C1 segment of cervical spinal cord (tissue), 14 donors: Measurements from ENCODE around the gene SLC6A4.
"Not testable (repeated sequence)": the region's sequence is repeated elsewhere in the genome, so short reads cannot be mapped to it uniquely, and the experiment has no call there.

Experiments used
- DNase-seq, 14 donors: peaks; one replicate each; lab custom pipeline; 2025; lab: John Stamatoyannopoulos, UW

SLC6A4 gene

DNA sequence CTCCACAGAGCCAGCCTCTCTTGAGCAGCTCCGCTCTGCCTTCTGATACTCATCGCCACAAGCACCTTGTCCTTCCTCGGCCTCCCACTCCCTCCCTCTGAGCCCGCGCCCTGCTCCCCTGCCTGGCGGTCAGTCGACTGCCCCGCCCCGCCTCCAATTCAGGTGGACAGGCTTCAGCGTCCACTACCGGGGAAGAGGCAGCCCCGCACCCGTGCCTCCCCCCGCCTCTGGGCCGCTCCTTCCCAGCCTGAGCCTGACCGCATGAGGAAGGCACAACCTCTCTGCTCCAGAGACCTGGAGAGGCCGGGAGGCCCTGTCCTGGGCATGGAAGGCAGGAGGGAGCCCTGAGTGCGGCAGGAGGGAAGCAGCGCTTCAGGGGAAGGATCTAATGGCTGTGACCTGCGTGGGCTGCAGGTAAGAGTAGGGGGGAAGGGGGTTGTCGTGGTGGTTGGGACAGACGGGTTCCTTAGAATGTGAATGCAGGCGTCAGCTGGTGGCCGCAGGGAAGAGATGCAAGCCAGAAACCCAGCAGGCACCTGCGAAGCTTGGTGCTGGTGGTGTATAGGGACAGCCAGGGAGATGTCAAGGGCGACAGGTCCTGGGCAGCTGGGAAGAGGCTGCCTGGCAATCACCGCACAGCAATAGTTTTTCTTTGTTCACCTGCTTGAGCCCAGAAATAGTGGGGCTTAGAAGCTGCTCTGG, 3.0 kb upstream of the SLC6A4 start:
- no peak for DNase-seq

DNA sequence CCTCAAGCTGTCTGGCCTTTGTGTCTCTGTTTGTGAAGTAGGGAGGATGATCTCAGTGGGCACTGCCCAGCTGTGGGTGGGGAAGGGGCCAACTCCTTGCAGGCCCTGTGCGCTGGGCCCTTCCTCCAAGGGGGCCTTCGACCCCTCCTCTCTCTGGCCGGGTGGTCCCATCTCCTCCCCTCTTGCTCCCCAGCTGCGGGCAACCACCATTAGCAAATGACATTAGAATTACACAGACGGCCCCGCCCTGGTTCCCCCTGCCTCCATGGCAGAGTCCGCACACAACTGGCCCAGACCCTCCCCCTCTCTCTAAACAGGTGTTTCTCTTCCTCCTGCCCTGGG, 2.5 kb upstream of the SLC6A4 start:
- no peak for DNase-seq

GRCh38 chr17:30237296-30238002, 2.0 kb upstream of the SLC6A4 start:
- DNase-seq: no peak

DNA sequence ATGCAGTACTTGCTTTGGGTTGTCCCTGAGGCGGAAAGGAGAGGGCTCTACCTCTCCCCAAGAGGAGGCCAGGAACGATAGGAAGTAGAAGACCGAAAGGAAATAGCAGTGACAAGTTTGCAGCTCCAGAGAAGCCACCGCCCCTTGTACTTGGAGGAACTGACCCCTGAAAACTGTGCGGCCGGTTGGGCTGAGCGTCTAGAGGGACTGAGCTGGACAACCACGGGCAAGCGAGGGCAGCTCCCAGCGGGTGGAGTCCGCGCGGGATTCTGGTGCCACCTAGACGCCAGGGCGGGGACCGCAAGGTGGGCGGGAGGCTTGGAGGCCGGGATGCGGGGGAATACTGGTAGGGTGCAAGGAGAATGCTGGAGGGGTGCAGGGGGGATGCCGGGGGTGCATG, 1.3 kb upstream of the SLC6A4 start:
- DNase-seq: peak in 3 of 14 donors; percentile 1 to 7 (median 7)

GRCh38 chr17:30236297-30236624, 764 bp upstream of the SLC6A4 start:
- DNase-seq: no peak

- DNase-seq: no peak
Measured at GRCh38 chr17:30234964-30235363, 533 bp downstream of the SLC6A4 start.

- DNase-seq: no peak
Measured at GRCh38 chr17:30234296-30234695, 1.2 kb downstream of the SLC6A4 start.

GRCh38 chr17:30232824-30233427, 2.6 kb downstream of the SLC6A4 start:
- no peak for DNase-seq

GRCh38 chr17:30232015-30232823, 3.3 kb downstream of the SLC6A4 start:
- no peak for DNase-seq

DNA sequence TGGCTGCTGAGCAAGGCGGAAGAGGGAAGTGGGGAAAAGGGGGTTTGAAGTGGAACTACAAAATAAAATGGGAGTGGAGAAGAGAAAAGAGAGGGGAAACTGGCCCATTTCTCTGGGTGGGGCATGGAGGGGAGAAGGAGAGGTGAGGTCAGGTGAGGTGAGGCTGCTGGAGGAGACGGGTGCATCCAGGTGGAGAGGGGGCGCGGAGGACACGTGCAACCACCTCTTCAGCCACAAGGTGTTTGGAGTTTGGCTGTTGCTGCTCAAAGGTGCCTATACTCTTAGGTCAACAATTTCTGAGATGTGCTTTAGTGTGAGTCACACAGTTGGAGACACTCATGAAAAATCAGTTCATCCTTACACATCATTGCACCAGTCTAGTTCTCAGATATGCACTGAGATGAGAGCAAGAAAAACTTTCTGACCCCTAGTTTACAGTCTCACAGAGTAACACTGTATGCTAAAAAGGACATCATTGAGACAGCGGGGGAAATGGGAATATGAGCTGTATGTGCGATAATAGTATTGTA, 4.8 kb downstream of the SLC6A4 start:
- no peak for DNase-seq

DNA sequence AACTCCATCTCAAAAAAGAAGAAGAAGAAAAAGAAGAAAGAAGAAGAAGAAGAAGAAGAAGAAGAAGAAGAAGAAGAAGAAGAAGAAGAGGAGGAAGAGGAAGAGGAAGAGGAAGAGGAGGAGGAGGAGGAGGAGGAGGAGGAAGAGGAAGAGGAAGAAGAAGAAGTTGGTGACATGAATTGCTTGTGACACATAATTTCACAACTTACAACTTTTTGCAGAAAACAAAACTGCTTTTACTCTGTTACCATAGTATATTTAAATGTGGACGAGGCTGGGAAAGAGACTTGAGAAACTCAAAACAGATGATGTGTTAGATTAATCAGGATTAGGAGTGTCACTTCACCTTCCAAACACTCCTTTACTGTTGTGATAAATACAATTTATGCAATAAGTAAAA, 5.5 kb downstream of the SLC6A4 start:
- not testable (repeated sequence) for DNase-seq

- DNase-seq: no peak
Measured at GRCh38 chr17:30229012-30229411, 6.5 kb downstream of the SLC6A4 start.

DNA sequence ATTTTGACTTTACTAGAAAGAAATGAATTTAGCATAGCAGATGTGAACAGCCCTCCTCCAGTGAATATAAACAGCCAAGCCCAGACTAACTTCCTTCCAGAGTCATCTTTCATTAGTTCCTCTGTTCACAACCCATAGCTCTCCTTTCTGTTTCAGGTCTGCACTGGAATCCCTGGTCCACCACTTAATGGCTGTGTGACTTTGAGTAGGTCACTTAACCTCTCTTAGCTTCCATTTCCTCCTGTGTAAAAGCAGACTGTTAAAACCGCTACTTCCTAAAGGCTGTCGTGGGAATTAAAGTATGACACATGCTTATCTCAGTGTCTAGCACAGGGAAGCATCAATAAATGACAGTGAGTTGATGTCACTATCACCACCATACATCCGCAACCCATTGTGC, 7.5 kb downstream of the SLC6A4 start:
- no peak for DNase-seq

GRCh38 chr17:30226878-30227277, 8.6 kb downstream of the SLC6A4 start:
- DNase-seq: no peak

DNA sequence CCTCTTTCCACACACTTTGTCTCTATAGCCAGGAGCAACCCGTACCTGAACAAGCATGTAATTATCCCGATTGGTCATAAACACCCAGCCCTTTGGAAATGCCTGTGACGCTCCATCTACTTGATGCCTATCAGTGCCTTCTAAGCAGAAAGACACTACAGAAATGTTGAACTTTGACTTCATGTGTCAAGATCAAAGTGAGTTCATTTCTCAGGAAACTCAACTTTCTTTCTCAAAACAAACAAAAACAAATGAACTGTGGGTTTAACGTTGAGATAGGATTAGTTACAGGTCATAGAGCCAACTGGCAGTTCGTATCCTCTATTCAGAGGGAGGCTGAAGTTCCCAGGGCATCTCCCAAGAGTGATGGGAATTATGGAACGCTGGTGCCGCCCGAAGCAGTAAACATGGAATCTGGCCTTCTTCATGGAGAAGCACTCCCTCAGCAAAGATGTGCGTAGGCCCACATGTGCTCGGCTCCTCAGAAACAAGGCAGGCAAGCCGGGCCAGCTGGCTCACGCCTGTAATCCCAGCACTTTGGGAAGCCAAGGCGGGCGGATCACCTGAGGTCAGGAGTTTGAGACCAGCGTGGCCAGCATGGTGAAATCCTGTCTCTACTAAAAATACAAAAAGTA, 9.5 kb downstream of the SLC6A4 start:
- DNase-seq: no peak

- no peak for DNase-seq
Measured at GRCh38 chr17:30225112-30225511, 10.4 kb downstream of the SLC6A4 start.

- DNase-seq: no peak
Measured at GRCh38 chr17:30224419-30224960, 11.0 kb downstream of the SLC6A4 start.

DNA sequence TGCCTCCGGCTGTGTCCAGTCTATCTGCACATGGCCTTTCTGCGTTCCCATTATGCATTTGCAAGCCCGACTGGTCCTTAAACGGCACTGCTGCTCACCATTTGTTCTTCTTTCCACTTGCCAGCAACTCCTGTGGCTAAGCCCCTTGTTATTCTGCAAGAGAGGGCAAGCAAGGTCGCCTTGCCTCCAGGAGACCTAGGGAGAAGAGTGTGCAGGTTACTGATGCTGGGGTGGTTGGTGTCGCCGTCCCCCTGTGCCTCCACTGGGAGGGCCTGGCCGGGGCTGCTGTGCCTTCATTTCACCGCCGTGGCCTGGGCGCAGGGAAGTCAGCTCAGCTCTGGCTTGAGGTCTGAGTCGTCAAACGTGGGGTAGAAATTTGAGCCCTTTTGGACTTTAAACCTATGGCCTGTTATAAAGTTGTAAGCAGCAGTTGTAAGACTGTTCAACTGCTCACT, 12.7 kb downstream of the SLC6A4 start:
- DNase-seq: no peak

- no peak for DNase-seq
Measured at GRCh38 chr17:30222251-30222650, 13.2 kb downstream of the SLC6A4 start.

DNA sequence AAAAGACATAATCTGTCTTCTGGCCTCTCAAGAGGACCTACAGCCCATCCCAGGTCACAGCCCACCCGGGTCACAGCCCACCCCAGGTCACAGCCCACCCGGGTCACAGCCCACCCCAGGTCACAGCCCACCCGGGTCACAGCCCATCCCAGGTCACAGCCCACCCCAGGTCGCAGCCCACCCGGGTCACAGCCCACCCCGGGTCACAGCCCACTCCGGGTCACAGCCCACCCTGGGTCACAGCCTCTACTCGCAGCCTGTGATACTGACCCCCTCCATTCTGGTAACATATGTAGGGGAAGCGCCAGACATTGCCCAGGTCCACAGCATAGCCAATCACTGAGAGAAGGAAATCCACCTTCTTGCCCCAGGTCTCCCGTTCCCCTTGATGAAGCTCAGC, 14.2 kb downstream of the SLC6A4 start:
- DNase-seq: no peak

DNA sequence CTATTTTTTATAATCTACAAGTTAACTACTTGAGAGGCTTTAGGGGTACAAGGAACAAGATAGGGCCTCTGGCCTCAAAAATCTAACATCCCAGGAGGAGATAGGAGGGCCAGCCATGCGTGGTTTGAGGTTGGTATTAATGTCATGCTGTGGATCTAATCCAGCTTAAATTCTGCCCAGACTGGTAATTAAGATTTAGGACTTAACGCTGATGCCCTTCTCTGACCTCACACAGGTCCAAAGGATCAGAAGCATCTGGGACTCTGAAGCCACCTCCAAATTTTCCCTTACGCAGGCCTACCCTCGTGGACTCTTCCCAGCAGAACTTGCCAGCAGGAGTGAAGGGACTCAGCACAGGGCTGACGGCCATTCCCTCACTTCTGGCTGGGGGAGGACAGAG, 15.1 kb downstream of the SLC6A4 start:
- DNase-seq: no peak
